ENCODE data around the gene LARGE1.

DNA sequence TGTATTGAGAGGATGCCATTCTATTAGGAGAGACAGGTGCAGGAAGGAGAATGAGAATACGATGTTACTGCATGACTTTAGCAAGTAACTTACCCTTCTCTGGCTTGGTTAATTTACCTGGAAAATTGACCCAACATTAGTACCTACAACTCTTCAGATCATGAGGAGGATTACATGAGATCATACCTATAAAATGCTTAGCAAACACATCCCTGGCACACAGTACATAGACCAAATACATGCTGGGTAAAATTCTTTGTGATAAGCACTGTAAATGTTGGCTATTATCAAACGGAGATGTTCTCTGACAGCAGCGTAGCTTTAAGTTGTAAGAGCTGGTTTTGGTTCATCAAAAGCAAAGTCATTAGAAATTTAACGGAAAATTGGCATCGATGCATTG is 28.8 kb downstream of the LARGE1 start:
- TF ChIP-seq, protein P1, sequence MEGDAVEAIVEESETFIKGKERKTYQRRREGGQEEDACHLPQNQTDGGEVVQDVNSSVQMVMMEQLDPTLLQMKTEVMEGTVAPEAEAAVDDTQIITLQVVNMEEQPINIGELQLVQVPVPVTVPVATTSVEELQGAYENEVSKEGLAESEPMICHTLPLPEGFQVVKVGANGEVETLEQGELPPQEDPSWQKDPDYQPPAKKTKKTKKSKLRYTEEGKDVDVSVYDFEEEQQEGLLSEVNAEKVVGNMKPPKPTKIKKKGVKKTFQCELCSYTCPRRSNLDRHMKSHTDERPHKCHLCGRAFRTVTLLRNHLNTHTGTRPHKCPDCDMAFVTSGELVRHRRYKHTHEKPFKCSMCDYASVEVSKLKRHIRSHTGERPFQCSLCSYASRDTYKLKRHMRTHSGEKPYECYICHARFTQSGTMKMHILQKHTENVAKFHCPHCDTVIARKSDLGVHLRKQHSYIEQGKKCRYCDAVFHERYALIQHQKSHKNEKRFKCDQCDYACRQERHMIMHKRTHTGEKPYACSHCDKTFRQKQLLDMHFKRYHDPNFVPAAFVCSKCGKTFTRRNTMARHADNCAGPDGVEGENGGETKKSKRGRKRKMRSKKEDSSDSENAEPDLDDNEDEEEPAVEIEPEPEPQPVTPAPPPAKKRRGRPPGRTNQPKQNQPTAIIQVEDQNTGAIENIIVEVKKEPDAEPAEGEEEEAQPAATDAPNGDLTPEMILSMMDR (IDR thresholded peaks at IDR 0.05): no peak
- TF ChIP-seq POLR2A (IDR thresholded peaks at IDR 0.05) (no peak), EP300 (IDR thresholded peaks at IDR 0.05) (no peak)

All from tibial nerve (tissue), 4 donors.